Cortex of kidney (tissue), 1 donor: Measurements from ENCODE around the gene MTMR1.

Source experiments
- DNase-seq: peaks from one replicate; lab custom pipeline; 2025; lab: John Stamatoyannopoulos, UW

The MTMR1 gene

GRCh38 chrX:150696866-150697265 is 3.7 kb downstream of the MTMR1 start:
- DNase-seq, result no peak

- no peak for DNase-seq
Observed at GRCh38 chrX:150697641-150698040, 4.4 kb downstream of the MTMR1 start.

- DNase-seq, result no peak
Observed at GRCh38 chrX:150698981-150699380, 5.8 kb downstream of the MTMR1 start.

- DNase-seq, result no peak
Observed at GRCh38 chrX:150700107-150700506, 6.9 kb downstream of the MTMR1 start.

GRCh38 chrX:150701377-150701776 is 8.2 kb downstream of the MTMR1 start:
- no peak for DNase-seq

GRCh38 chrX:150702966-150703694 is 9.9 kb downstream of the MTMR1 start:
- no peak for DNase-seq

- DNase-seq, result no peak
Observed at GRCh38 chrX:150703695-150703974, 10.4 kb downstream of the MTMR1 start.

- no peak for DNase-seq
Observed at GRCh38 chrX:150704030-150704613, 10.9 kb downstream of the MTMR1 start.

GRCh38 chrX:150712619-150713018 is 19.4 kb downstream of the MTMR1 start:
- no peak for DNase-seq

- no peak for DNase-seq
Observed at GRCh38 chrX:150715184-150715583, 22.0 kb downstream of the MTMR1 start.

GRCh38 chrX:150719621-150720020 is 26.4 kb downstream of the MTMR1 start:
- no peak for DNase-seq

- DNase-seq, result no peak
Observed at GRCh38 chrX:150729956-150730355, 36.8 kb downstream of the MTMR1 start.

GRCh38 chrX:150730719-150731118 is 37.5 kb downstream of the MTMR1 start:
- DNase-seq, result no peak

GRCh38 chrX:150731795-150732194 is 38.6 kb downstream of the MTMR1 start:
- DNase-seq, result no peak

GRCh38 chrX:150736475-150736874 is 43.3 kb downstream of the MTMR1 start:
- DNase-seq, result no peak

- no peak for DNase-seq
Observed at GRCh38 chrX:150752124-150752523, 58.9 kb downstream of the MTMR1 start.

- DNase-seq, result no peak
Observed at GRCh38 chrX:150753357-150753756, 60.2 kb downstream of the MTMR1 start.

GRCh38 chrX:150753968-150754367 is 60.8 kb downstream of the MTMR1 start:
- no peak for DNase-seq

- DNase-seq, result no peak
Observed at GRCh38 chrX:150757371-150757770, 64.2 kb downstream of the MTMR1 start.

- no peak for DNase-seq
Observed at GRCh38 chrX:150759568-150760416, 66.6 kb downstream of the MTMR1 start.

GRCh38 chrX:150761176-150761818 is 68.1 kb downstream of the MTMR1 start:
- no peak for DNase-seq

GRCh38 chrX:150761819-150762216 is 68.6 kb downstream of the MTMR1 start:
- no peak for DNase-seq
